ENCODE results near the gene PRDM15.

DNA sequence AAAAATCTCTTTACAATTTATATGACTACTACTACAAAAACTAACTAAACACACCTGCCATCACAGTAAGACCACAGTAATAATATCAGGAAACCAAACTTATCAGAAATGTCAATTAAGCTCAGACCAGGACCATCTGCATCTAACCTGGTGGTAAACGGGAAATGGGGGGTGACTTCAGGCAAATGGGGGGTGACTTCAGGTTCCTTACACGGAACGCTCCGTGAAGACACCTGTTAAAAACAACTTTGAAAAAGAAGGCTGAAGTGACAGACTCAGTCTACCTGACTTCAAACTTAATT, 15.8 kb downstream of the PRDM15 start:
- TF ChIP-seq, protein P1, sequence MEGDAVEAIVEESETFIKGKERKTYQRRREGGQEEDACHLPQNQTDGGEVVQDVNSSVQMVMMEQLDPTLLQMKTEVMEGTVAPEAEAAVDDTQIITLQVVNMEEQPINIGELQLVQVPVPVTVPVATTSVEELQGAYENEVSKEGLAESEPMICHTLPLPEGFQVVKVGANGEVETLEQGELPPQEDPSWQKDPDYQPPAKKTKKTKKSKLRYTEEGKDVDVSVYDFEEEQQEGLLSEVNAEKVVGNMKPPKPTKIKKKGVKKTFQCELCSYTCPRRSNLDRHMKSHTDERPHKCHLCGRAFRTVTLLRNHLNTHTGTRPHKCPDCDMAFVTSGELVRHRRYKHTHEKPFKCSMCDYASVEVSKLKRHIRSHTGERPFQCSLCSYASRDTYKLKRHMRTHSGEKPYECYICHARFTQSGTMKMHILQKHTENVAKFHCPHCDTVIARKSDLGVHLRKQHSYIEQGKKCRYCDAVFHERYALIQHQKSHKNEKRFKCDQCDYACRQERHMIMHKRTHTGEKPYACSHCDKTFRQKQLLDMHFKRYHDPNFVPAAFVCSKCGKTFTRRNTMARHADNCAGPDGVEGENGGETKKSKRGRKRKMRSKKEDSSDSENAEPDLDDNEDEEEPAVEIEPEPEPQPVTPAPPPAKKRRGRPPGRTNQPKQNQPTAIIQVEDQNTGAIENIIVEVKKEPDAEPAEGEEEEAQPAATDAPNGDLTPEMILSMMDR (conservative IDR thresholded peaks at IDR 0.05; ENCODE audit: low read depth, low read length) = no peak
- no peak for TF ChIP-seq EZH2 (IDR thresholded peaks at IDR 0.05; ENCODE audit: borderline replicate concordance, low read depth, low read length, poor library complexity, severe bottlenecking)

Measured in A673 (cell line).